GM10248 (cell line): ENCODE data around the gene BICC1.

Experiments used
- CTCF ChIA-PET: fragments of 300-600 bp; sonication (Branson Sonifier 250); formaldehyde crosslinking; extraction: SDS; loops from one replicate; lab custom pipeline; 2021; ENCODE audit warnings: antibody characterized with exemption; lab: Yijun Ruan, JAX
- POLR2A ChIA-PET: fragments of 350-650 bp; sonication (Branson Sonifier 250); formaldehyde crosslinking; extraction: SDS; loops from one replicate; lab custom pipeline; 2020; ENCODE audit warnings: antibody characterized with exemption; lab: Yijun Ruan, JAX
- DNase-seq: peaks from one replicate; pipeline ENCODE4 v3.0.0; 2012; ENCODE audit errors: extremely low spot score
- CTCF ChIP-seq: IDR thresholded peaks from 2 replicates; pipeline ENCODE4 v1.5.1; 2012; ENCODE audit warnings: mild to moderate bottlenecking, low read depth; ENCODE audit errors: extremely low read depth, missing control alignments, control extremely low read depth

The BICC1 gene

GRCh38 chr10:58637352-58637751, 124.7 kb downstream of the BICC1 start:
- DNase-seq: no peak
- TF ChIP-seq CTCF: no peak
- ChIA-PET POLR2A (no interaction called here), CTCF (no interaction called here)

- TF ChIP-seq CTCF: no peak
- DNase-seq: no peak
- ChIA-PET CTCF (interaction anchor here (1.0 kb wide), 1 partner anchor 12 kb away, joined by 3 read pairs; no protein-coding TSS in a partner anchor), POLR2A (no interaction called here)
These were observed 125.7 kb downstream of the BICC1 start for GRCh38 chr10:58638388-58638787.

- ChIA-PET CTCF (interaction anchor here (0.7 to 1.6 kb wide), 3 partner anchors 9 to 55 kb away, joined by 3 to 5 read pairs (median 3); no protein-coding TSS in a partner anchor), POLR2A (no interaction called here)
- TF ChIP-seq CTCF: no peak
- no peak for DNase-seq
These were observed 128.4 kb downstream of the BICC1 start for GRCh38 chr10:58641095-58641531.

DNA sequence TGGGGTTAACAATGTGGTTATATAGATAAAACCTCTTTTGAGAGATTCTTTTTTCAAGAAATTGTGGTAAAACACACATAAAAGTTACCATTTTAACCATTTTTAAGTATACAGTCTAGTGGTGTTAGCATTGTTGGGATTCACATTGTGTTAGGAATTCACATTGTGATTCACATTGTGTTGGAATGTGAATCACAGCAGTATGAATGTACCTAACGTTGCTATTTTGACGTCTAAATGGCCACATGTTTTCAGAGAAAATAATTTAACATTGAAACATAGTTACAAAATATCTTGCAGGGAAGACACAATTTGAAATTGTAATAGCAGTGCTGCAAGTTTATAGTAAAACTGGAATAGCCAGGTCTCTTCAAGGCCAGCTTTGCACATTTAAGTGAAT, 129.0 kb downstream of the BICC1 start:
- TF ChIP-seq CTCF: no peak
- CTCF ChIA-PET: interaction anchor here (1.1 to 3.7 kb wide), 4 partner anchors 10 to 56 kb away, joined by 3 to 8 read pairs (median 3); no protein-coding TSS in a partner anchor

GRCh38 chr10:58642283-58642682, 129.6 kb downstream of the BICC1 start:
- CTCF ChIA-PET: interaction anchor here (1.1 to 3.7 kb wide), 4 partner anchors 10 to 25 kb away, joined by 3 to 8 read pairs (median 3); no protein-coding TSS in a partner anchor
- DNase-seq: no peak
- no peak for TF ChIP-seq CTCF
- POLR2A ChIA-PET: no interaction called here

More for the DNA sequence above, 129.0 kb downstream of the BICC1 start:
- POLR2A ChIA-PET: no interaction called here
- no peak for DNase-seq

- no peak for TF ChIP-seq CTCF
- no peak for DNase-seq
- ChIA-PET CTCF (interaction anchor here (1.1 to 3.7 kb wide), 4 partner anchors 9 to 24 kb away, joined by 3 to 8 read pairs (median 4); no protein-coding TSS in a partner anchor), POLR2A (no interaction called here)
These were observed 130.3 kb downstream of the BICC1 start for GRCh38 chr10:58642916-58643428.
